Sigmoid colon (tissue), 4 donors: Measurements from ENCODE around the gene SLX4IP.

ENCODE experiments used
- POLR2AphosphoS5 ChIP-seq, 4 donors: sonication (generic); formaldehyde crosslinking; IDR thresholded peaks; one replicate each; pipeline ENCODE4 v1.6.1; 2017; ENCODE audit warnings: antibody characterized with exemption in 4 of 4
- TF ChIP-seq, protein P1 (sequence below), 4 experiments: fragments of 450-650 bp in 3 of 4; fragments of 200-600 bp in 1 of 4; IDR thresholded peaks; one replicate each; pipeline ENCODE4 v1.5.1; 2016 to 2019; ENCODE audit warnings: antibody characterized with exemption in 4 of 4, mild to moderate bottlenecking in 3 of 4, moderate library complexity in 2 of 4

DNA sequence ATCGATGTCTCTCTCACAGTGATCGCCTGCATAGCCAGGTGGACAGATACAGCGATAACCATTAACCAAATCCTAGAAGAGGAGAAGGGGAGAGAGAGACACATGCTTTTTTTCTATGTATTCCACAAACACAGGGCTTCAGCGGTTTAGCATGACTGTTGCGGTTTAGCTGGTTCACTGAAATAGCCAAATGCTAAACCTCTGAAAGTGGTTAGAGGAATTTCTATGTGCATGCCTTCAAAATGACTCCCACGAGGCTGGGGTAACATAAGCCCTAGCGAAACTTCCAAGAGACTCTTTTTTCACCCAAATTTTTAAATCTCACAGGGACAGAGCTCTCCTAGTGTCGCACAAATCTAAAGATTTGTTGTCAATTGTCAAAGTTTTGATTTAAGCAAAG is 213.5 kb downstream of the SLX4IP start:
- TF ChIP-seq, protein P1, sequence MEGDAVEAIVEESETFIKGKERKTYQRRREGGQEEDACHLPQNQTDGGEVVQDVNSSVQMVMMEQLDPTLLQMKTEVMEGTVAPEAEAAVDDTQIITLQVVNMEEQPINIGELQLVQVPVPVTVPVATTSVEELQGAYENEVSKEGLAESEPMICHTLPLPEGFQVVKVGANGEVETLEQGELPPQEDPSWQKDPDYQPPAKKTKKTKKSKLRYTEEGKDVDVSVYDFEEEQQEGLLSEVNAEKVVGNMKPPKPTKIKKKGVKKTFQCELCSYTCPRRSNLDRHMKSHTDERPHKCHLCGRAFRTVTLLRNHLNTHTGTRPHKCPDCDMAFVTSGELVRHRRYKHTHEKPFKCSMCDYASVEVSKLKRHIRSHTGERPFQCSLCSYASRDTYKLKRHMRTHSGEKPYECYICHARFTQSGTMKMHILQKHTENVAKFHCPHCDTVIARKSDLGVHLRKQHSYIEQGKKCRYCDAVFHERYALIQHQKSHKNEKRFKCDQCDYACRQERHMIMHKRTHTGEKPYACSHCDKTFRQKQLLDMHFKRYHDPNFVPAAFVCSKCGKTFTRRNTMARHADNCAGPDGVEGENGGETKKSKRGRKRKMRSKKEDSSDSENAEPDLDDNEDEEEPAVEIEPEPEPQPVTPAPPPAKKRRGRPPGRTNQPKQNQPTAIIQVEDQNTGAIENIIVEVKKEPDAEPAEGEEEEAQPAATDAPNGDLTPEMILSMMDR (IDR thresholded peaks at IDR 0.05): no peak
- TF ChIP-seq POLR2AphosphoS5 (IDR thresholded peaks at IDR 0.05): no peak
